ENCODE results near the gene PIPOX.

PIPOX gene

DNA sequence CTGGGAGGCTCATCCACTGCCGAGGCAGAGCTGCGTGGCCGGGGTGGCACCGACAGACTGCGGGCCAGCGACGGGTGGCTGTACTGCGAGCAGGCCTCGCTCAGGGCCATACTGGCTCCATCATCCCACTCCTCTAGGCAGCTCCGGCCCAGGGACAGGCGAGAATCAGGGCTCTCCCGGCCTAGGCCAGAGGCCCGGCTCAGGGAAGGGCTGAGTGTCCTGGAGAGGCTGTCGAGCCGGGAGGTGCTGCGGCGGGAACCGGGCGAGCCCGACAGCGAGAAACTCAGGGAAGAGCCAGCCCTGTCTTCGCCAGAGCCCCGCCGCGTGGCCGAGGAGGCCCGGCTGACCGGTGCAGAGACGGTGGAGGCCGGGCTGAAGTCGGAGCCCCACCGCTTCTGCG is 37.4 kb downstream of the PIPOX start:
- TF ChIP-seq SPI1 (IDR thresholded peaks at IDR 0.05; ENCODE audit: borderline replicate concordance, low read depth), result no peak

DNA sequence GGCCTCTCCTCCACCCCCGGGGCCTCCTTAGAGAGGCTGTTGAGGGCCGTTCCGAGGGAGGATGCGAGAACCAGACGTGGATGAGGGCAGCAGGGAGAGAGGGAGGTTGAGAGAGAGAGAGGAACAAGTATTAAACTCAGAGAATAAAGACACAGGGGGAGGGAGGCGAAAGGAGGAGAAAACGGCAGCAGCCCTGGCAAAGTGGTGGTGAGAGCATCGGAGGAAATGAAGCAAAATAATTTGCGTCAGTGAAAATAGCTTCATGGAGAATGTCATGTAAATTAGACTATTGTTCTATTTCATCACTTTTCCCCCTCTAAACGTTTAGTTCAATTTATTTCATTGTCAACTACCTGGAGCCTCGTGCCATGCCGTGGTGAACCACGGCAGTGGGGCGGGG is 38.0 kb downstream of the PIPOX start:
- Histone ChIP-seq H3K4me3 (replicated peaks; ENCODE audit: insufficient read depth, low read length) (no peak overlapping the region), H3K27ac (replicated peaks) (no peak overlapping the region), H3K27me3 (ENCODE audit: insufficient read depth, poor library complexity, severe bottlenecking) (no peaks in the 10 kb centered on the region)
- TF ChIP-seq CTCF (IDR thresholded peaks at IDR 0.05; ENCODE audit: insufficient read depth, low read length) (no peak), POLR2AphosphoS5 (IDR thresholded peaks at IDR 0.05; ENCODE audit: low read depth) (no peak), GABPA (IDR thresholded peaks at IDR 0.05; ENCODE audit: low read depth) (no peak)
- TF ChIP-seq, protein P1, sequence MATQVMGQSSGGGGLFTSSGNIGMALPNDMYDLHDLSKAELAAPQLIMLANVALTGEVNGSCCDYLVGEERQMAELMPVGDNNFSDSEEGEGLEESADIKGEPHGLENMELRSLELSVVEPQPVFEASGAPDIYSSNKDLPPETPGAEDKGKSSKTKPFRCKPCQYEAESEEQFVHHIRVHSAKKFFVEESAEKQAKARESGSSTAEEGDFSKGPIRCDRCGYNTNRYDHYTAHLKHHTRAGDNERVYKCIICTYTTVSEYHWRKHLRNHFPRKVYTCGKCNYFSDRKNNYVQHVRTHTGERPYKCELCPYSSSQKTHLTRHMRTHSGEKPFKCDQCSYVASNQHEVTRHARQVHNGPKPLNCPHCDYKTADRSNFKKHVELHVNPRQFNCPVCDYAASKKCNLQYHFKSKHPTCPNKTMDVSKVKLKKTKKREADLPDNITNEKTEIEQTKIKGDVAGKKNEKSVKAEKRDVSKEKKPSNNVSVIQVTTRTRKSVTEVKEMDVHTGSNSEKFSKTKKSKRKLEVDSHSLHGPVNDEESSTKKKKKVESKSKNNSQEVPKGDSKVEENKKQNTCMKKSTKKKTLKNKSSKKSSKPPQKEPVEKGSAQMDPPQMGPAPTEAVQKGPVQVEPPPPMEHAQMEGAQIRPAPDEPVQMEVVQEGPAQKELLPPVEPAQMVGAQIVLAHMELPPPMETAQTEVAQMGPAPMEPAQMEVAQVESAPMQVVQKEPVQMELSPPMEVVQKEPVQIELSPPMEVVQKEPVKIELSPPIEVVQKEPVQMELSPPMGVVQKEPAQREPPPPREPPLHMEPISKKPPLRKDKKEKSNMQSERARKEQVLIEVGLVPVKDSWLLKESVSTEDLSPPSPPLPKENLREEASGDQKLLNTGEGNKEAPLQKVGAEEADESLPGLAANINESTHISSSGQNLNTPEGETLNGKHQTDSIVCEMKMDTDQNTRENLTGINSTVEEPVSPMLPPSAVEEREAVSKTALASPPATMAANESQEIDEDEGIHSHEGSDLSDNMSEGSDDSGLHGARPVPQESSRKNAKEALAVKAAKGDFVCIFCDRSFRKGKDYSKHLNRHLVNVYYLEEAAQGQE (IDR thresholded peaks at IDR 0.05; ENCODE audit: insufficient replicate concordance, low read depth), result no peak
- no peak for DNase-seq (ENCODE audit: low read depth in 1 of 2, low spot score in 1 of 2)

More for the DNA sequence above, 37.4 kb downstream of the PIPOX start:
- no peak overlapping the region for H3K27ac ChIP-seq (replicated peaks)
- H3K27me3 ChIP-seq (ENCODE audit: insufficient read depth, poor library complexity, severe bottlenecking), result no peaks in the 10 kb centered on the region
- no peak for DNase-seq (ENCODE audit: low read depth in 1 of 2, low spot score in 1 of 2)
- no peak overlapping the region for H3K4me3 ChIP-seq (replicated peaks; ENCODE audit: insufficient read depth, low read length)

DNA sequence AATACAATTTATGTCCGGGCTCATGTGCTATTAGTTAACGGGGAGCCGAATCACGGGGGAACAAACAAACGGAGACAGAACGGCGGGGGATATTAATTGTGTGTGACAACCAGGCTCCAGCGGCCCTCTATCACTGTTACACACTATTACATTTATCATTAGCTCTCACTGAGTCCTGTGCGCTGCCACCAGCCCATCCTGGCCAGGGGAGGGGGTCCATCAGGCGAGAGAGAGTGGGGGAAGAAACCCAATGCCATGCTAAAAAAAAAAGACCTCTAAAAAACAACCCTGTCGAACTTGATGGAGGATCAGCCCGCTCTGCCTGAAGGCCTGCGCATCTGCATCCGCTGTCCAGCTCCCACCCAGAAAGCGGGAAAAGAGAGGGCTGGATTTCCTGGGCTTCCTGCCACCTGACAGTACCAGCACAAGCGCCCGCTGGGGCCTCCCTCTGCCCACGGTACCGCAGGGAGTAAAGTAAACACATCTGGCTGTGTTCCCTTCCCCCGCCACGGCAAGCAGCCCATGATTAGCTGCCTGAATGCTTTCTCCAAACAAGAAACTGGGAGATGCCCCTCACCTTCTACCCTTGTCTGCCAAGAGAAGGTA is 41.7 kb downstream of the PIPOX start:
- Histone ChIP-seq H3K4me3 (replicated peaks; ENCODE audit: insufficient read depth, low read length) (no peak overlapping the region), H3K27me3 (ENCODE audit: insufficient read depth, poor library complexity, severe bottlenecking) (no peaks in the 10 kb centered on the region), H3K27ac (replicated peaks) (no peak overlapping the region)
- no peak for DNase-seq (ENCODE audit: low read depth in 1 of 2, low spot score in 1 of 2)
- TF ChIP-seq, protein P1 (IDR thresholded peaks at IDR 0.05; ENCODE audit: insufficient replicate concordance, low read depth), result no peak
- TF ChIP-seq POLR2AphosphoS5 (IDR thresholded peaks at IDR 0.05; ENCODE audit: low read depth), result no peak
- no peak for TF ChIP-seq GABPA (IDR thresholded peaks at IDR 0.05; ENCODE audit: low read depth)
- TF ChIP-seq CTCF (IDR thresholded peaks at IDR 0.05; ENCODE audit: insufficient read depth, low read length), result no peak
- TF ChIP-seq SPI1 (IDR thresholded peaks at IDR 0.05; ENCODE audit: borderline replicate concordance, low read depth), result no peak

- TF ChIP-seq, protein P1 (IDR thresholded peaks at IDR 0.05; ENCODE audit: insufficient replicate concordance, low read depth), result no peak
- TF ChIP-seq CTCF (IDR thresholded peaks at IDR 0.05; ENCODE audit: insufficient read depth, low read length) (no peak), POLR2AphosphoS5 (IDR thresholded peaks at IDR 0.05; ENCODE audit: low read depth) (no peak), SPI1 (IDR thresholded peaks at IDR 0.05; ENCODE audit: borderline replicate concordance, low read depth) (no peak), GABPA (IDR thresholded peaks at IDR 0.05; ENCODE audit: low read depth) (no peak)
- DNase-seq (ENCODE audit: low read depth in 1 of 2, low spot score in 1 of 2), result no peak
- no peak overlapping the region for H3K4me3 ChIP-seq (replicated peaks; ENCODE audit: insufficient read depth, low read length)
- no peaks in the 10 kb centered on the region for H3K27me3 ChIP-seq (ENCODE audit: insufficient read depth, poor library complexity, severe bottlenecking)
- H3K27ac ChIP-seq (replicated peaks), result no peak overlapping the region
Observed at GRCh38 chr17:29085223-29085622, 42.3 kb downstream of the PIPOX start.

Data from HL-60 (cell line).